ENCODE measurements around the gene ABCA3. TPM values are rescaled to one million over a fixed set of nuclear protein-coding genes. Genes with fewer than 3 reads are reported as not detected.
"Not testable (repeated sequence)": the region's sequence is repeated elsewhere in the genome, so short reads cannot be mapped to it uniquely, and the experiment has no call there.

Gene ABCA3
- total and polyA plus RNA-seq, 2 experiments from 2014 or later, result 3.0 to 4.1 TPM

DNA sequence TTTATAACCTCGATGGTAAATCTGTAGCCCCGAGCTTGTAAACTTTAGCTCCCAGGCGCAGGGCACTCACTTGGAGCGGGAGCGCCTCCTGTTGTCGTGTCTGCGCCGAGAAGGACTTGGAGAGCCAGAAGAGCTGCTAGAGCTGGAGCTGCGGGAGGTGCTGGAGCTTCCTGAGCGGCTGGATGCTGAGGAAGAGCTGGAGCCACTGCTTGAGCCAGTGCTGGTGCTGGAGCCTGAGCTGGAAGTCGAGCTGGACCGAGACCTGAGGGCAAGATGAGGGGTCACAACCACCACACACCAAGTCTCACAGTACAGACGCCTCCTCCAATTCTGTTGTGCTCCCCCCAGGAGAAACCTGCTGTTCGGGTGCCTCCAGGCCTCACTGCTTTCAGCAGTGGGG lies 77.5 kb downstream of the ABCA3 start:
- not testable (repeated sequence) for H3K4me3 ChIP-seq; H3K4me3 Mint-ChIP-seq; ATAC-seq; H3K4me2 ChIP-seq; H3K27ac Mint-ChIP-seq; H2AFZ ChIP-seq; H3K9me3 Mint-ChIP-seq; DNase-seq (ENCODE audit: low spot score); H3K27me3 Mint-ChIP-seq (ENCODE audit: insufficient read depth, low read depth, poor library complexity); H3K9me2 ChIP-seq (ENCODE audit: insufficient read depth); H3K27me3 ChIP-seq (ENCODE audit: insufficient read depth)
- Mint-ChIP-seq H3K4me1 (peaks cover 21% of the 10 kb centered on the region), H3K36me3 (ENCODE audit: low read depth) (peaks cover 93% of the 10 kb centered on the region)
- H3F3A ChIP-seq (replicated peaks; ENCODE audit: low read depth), result peaks cover 44% of the 10 kb centered on the region
- peaks cover 16% of the 10 kb centered on the region for H3K4me1 ChIP-seq (ENCODE audit: insufficient read depth)
- peaks cover 58% of the 10 kb centered on the region for H3K36me3 ChIP-seq (ENCODE audit: insufficient read depth)
- H3K79me2 ChIP-seq (replicated peaks; ENCODE audit: insufficient read depth), result peaks cover 95% of the 10 kb centered on the region
- H3K27ac ChIP-seq (ENCODE audit: low read depth), result peak overlapping the region; percentile 66; the same call in 1 of the 2 replicates
- peaks cover 76% of the 10 kb centered on the region for H4K20me1 ChIP-seq (replicated peaks; ENCODE audit: insufficient read depth)

DNA sequence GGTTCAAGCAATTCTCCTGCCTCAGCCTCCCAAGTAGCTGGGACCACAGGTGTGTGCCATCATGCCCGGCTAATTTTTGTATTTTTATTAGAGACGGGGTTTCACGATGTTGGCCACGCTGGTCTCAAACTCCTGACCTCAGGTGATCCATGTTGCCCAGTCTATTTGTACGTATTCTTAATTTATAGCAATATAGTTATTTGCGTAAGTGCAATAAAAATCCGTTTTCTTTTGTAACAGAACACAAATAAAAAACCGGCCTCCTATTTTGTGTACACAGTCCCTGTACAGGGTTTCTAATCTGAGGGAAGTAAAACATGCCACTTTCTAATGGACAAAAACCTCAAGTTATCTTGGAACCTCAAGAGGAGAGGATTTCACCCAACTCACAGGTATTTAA lies 80.3 kb downstream of the ABCA3 start:
- Histone ChIP-seq H3F3A (replicated peaks; ENCODE audit: low read depth) (peaks cover 60% of the 10 kb centered on the region), H3K36me3 (ENCODE audit: insufficient read depth) (peaks cover 84% of the 10 kb centered on the region), H3K27me3 (ENCODE audit: insufficient read depth) (no peaks in the 10 kb centered on the region), H3K27ac (ENCODE audit: low read depth) (no peak overlapping the region), H3K9me2 (ENCODE audit: insufficient read depth) (no peaks in the 10 kb centered on the region), H3K79me2 (replicated peaks; ENCODE audit: insufficient read depth) (peaks cover 85% of the 10 kb centered on the region), H3K4me3 (no peak overlapping the region), H3K4me1 (ENCODE audit: insufficient read depth) (peaks cover under 1% of the 10 kb centered on the region; the same call in 1 of the 2 replicates), H2AFZ (no peak overlapping the region), H4K20me1 (replicated peaks; ENCODE audit: insufficient read depth) (peaks cover 70% of the 10 kb centered on the region), H3K4me2 (no peak overlapping the region)
- no peaks in the 10 kb centered on the region for H3K9me3 Mint-ChIP-seq
- no peak for ATAC-seq
- peaks cover 3% of the 10 kb centered on the region for H3K27me3 Mint-ChIP-seq (ENCODE audit: insufficient read depth, low read depth, poor library complexity)
- peaks cover 100% of the 10 kb centered on the region for H3K36me3 Mint-ChIP-seq (ENCODE audit: low read depth)
- no peak overlapping the region for H3K4me3 Mint-ChIP-seq
- TF ChIP-seq, protein P1, sequence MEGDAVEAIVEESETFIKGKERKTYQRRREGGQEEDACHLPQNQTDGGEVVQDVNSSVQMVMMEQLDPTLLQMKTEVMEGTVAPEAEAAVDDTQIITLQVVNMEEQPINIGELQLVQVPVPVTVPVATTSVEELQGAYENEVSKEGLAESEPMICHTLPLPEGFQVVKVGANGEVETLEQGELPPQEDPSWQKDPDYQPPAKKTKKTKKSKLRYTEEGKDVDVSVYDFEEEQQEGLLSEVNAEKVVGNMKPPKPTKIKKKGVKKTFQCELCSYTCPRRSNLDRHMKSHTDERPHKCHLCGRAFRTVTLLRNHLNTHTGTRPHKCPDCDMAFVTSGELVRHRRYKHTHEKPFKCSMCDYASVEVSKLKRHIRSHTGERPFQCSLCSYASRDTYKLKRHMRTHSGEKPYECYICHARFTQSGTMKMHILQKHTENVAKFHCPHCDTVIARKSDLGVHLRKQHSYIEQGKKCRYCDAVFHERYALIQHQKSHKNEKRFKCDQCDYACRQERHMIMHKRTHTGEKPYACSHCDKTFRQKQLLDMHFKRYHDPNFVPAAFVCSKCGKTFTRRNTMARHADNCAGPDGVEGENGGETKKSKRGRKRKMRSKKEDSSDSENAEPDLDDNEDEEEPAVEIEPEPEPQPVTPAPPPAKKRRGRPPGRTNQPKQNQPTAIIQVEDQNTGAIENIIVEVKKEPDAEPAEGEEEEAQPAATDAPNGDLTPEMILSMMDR (conservative IDR thresholded peaks at IDR 0.05; ENCODE audit: low read depth in 2 of 2), result no peak
- H3K27ac Mint-ChIP-seq, result no peak overlapping the region
- DNase-seq (ENCODE audit: low spot score), result no peak
- peaks cover 8% of the 10 kb centered on the region; the same call in 2 of the 3 replicates for H3K4me1 Mint-ChIP-seq

DNA sequence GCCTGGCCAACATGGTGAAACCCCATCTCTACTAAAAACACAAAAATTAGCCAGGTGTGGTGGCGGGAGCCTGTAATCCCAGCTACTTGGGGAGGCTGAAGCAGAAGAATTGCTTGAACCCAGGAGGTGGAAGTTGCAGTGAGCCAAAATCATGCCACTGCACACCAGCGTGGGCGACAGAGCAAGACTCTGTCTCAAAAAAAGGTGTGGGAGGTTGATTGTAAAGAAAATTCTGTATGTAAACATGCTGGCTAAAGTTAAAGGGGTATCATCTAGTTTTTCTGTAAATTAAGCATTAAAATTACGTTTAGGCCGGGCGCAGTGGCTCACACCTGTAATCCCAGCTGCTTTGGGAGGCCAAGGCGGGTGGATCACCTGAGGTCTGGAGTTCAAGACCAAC lies 82.0 kb downstream of the ABCA3 start:
- not testable (repeated sequence) for H3K4me3 Mint-ChIP-seq; H3K9me2 ChIP-seq (ENCODE audit: insufficient read depth); H3K4me1 ChIP-seq (ENCODE audit: insufficient read depth); H3K27me3 ChIP-seq (ENCODE audit: insufficient read depth); DNase-seq (ENCODE audit: low spot score); H3K27me3 Mint-ChIP-seq (ENCODE audit: insufficient read depth, low read depth, poor library complexity); ATAC-seq; H3K27ac Mint-ChIP-seq; H3K9me3 Mint-ChIP-seq; H2AFZ ChIP-seq; H3K4me2 ChIP-seq; H3K4me1 Mint-ChIP-seq; H3K4me3 ChIP-seq
- peaks cover 69% of the 10 kb centered on the region for H3F3A ChIP-seq (replicated peaks; ENCODE audit: low read depth)
- peaks cover 67% of the 10 kb centered on the region for H4K20me1 ChIP-seq (replicated peaks; ENCODE audit: insufficient read depth)
- H3K36me3 Mint-ChIP-seq (ENCODE audit: low read depth), result peaks cover 100% of the 10 kb centered on the region
- peaks cover 68% of the 10 kb centered on the region for H3K79me2 ChIP-seq (replicated peaks; ENCODE audit: insufficient read depth)
- H3K27ac ChIP-seq (ENCODE audit: low read depth), result 0 out of 2 replicates have a peak overlapping the region, but pooled peaks have one; percentile 74
- peaks cover 91% of the 10 kb centered on the region for H3K36me3 ChIP-seq (ENCODE audit: insufficient read depth)

DNA sequence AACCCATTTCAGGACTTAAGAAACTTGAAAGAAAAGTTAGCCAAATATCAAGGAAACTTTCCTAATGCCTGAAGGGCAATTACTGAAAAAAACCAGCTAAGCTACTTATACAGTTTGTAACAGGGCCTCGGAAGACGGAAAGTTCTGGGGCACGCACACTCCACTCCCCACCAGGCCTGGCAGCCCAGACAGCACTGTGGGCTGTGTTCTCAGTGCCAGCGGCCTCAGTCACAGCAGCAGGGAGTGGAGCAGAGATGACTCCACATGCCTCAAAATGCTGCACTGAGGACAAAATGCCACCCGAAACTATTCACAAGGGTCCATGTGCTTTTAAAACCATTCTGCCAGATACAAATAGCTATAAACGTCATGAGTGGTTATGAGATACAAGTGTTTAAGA lies 82.8 kb downstream of the ABCA3 start:
- Histone ChIP-seq H3K4me2 (no peak overlapping the region), H3K27me3 (ENCODE audit: insufficient read depth) (no peaks in the 10 kb centered on the region), H3K36me3 (ENCODE audit: insufficient read depth) (peaks cover 83% of the 10 kb centered on the region), H3K27ac (ENCODE audit: low read depth) (0 out of 2 replicates have a peak overlapping the region, but pooled peaks have one; percentile 36), H3K9me2 (ENCODE audit: insufficient read depth) (no peaks in the 10 kb centered on the region), H3K79me2 (replicated peaks; ENCODE audit: insufficient read depth) (peaks cover 60% of the 10 kb centered on the region), H3K4me3 (no peak overlapping the region), H2AFZ (no peak overlapping the region), H3F3A (replicated peaks; ENCODE audit: low read depth) (peaks cover 76% of the 10 kb centered on the region), H3K4me1 (ENCODE audit: insufficient read depth) (no peaks in the 10 kb centered on the region), H4K20me1 (replicated peaks; ENCODE audit: insufficient read depth) (peaks cover 62% of the 10 kb centered on the region)
- Mint-ChIP-seq H3K36me3 (ENCODE audit: low read depth) (peaks cover 100% of the 10 kb centered on the region), H3K9me3 (no peaks in the 10 kb centered on the region), H3K27ac (no peak overlapping the region), H3K4me3 (no peak overlapping the region), H3K27me3 (ENCODE audit: insufficient read depth, low read depth, poor library complexity) (peaks cover 9% of the 10 kb centered on the region), H3K4me1 (peaks cover 7% of the 10 kb centered on the region; the same call in 2 of the 3 replicates)
- ATAC-seq (no peak), DNase-seq (ENCODE audit: low spot score) (no peak)
- TF ChIP-seq POLR2AphosphoS5 (IDR thresholded peaks at IDR 0.05; ENCODE audit: low read depth), result no peak
- no peak for TF ChIP-seq NANOG (IDR thresholded peaks at IDR 0.05; ENCODE audit: borderline replicate concordance)
- no peak for TF ChIP-seq CREB1 (CRISPR knock-in tag; IDR thresholded peaks at IDR 0.05; ENCODE audit: low read depth)
- TF ChIP-seq, protein P2, sequence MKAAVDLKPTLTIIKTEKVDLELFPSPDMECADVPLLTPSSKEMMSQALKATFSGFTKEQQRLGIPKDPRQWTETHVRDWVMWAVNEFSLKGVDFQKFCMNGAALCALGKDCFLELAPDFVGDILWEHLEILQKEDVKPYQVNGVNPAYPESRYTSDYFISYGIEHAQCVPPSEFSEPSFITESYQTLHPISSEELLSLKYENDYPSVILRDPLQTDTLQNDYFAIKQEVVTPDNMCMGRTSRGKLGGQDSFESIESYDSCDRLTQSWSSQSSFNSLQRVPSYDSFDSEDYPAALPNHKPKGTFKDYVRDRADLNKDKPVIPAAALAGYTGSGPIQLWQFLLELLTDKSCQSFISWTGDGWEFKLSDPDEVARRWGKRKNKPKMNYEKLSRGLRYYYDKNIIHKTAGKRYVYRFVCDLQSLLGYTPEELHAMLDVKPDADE (IDR thresholded peaks at IDR 0.05), result no peak
- no peak for TF ChIP-seq ZNF331 (CRISPR knock-in tag; IDR thresholded peaks at IDR 0.05; ENCODE audit: low read depth)
- TF ChIP-seq ZNF114 (CRISPR knock-in tag; IDR thresholded peaks at IDR 0.05), result no peak
- TF ChIP-seq JUNB (IDR thresholded peaks at IDR 0.05; ENCODE audit: unreplicated experiment), result no peak
- TF ChIP-seq, protein P3, sequence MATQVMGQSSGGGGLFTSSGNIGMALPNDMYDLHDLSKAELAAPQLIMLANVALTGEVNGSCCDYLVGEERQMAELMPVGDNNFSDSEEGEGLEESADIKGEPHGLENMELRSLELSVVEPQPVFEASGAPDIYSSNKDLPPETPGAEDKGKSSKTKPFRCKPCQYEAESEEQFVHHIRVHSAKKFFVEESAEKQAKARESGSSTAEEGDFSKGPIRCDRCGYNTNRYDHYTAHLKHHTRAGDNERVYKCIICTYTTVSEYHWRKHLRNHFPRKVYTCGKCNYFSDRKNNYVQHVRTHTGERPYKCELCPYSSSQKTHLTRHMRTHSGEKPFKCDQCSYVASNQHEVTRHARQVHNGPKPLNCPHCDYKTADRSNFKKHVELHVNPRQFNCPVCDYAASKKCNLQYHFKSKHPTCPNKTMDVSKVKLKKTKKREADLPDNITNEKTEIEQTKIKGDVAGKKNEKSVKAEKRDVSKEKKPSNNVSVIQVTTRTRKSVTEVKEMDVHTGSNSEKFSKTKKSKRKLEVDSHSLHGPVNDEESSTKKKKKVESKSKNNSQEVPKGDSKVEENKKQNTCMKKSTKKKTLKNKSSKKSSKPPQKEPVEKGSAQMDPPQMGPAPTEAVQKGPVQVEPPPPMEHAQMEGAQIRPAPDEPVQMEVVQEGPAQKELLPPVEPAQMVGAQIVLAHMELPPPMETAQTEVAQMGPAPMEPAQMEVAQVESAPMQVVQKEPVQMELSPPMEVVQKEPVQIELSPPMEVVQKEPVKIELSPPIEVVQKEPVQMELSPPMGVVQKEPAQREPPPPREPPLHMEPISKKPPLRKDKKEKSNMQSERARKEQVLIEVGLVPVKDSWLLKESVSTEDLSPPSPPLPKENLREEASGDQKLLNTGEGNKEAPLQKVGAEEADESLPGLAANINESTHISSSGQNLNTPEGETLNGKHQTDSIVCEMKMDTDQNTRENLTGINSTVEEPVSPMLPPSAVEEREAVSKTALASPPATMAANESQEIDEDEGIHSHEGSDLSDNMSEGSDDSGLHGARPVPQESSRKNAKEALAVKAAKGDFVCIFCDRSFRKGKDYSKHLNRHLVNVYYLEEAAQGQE (IDR thresholded peaks at IDR 0.05; ENCODE audit: unreplicated experiment), result no peak
